ENCODE measurements around the gene MTA3.
"Not testable (repeated sequence)": the region's sequence is repeated elsewhere in the genome, so short reads cannot be mapped to it uniquely, and the experiment has no call there.

The MTA3 gene

GRCh38 chr2:42621626-42622025 lies 53.2 kb downstream of the MTA3 start:
- H3K4me1 ChIP-seq (ENCODE audit: control extremely low read depth in 1 of 4, control insufficient read depth in 4 of 4, insufficient read depth in 4 of 4, low read length in 3 of 4); POLR2A ChIA-PET; H3K36me3 ChIP-seq (ENCODE audit: control insufficient read depth in 4 of 4, insufficient read depth in 4 of 4, low read length in 3 of 4); CTCF ChIA-PET; H3K4me3 ChIP-seq (ENCODE audit: control insufficient read depth in 1 of 7, extremely low read depth in 1 of 7, insufficient read depth in 4 of 7, low read depth in 2 of 7, low read length in 6 of 7); DNase-seq; H3K9me3 ChIP-seq (ENCODE audit: control extremely low read depth in 1 of 5, control insufficient read depth in 4 of 5, insufficient read depth in 2 of 5, low read depth in 1 of 5, low read length in 4 of 5); H3K27ac ChIP-seq (ENCODE audit: insufficient read depth in 1 of 2, low read depth in 1 of 2, low read length in 2 of 2, poor library complexity in 1 of 2, severe bottlenecking in 2 of 2); H3K27me3 ChIP-seq (replicated peaks in 2 of 5; ENCODE audit: control insufficient read depth in 4 of 5, insufficient read depth in 5 of 5, low read length in 4 of 5): not testable (repeated sequence)
- WGBS (ENCODE audit: insufficient coverage) = 97% methylated on average over 13 of the region's 26 CpGs

- H3K4me3 ChIP-seq (ENCODE audit: control insufficient read depth in 1 of 7, extremely low read depth in 1 of 7, insufficient read depth in 4 of 7, low read depth in 2 of 7, low read length in 6 of 7) = no peak overlapping the region
- no peaks in the 10 kb centered on the region for H3K9me3 ChIP-seq (ENCODE audit: control extremely low read depth in 1 of 5, control insufficient read depth in 4 of 5, insufficient read depth in 2 of 5, low read depth in 1 of 5, low read length in 4 of 5)
- peaks cover 0 to 2% (median 0%) of the 10 kb centered on the region in 4 experiments for H3K36me3 ChIP-seq (ENCODE audit: control insufficient read depth in 4 of 4, insufficient read depth in 4 of 4, low read length in 3 of 4)
- ChIA-PET POLR2A (no interaction called here), CTCF (interaction anchor here (1.1 kb wide), 1 partner anchor 23 kb away, joined by 4 read pairs; no protein-coding TSS in a partner anchor)
- WGBS (ENCODE audit: insufficient coverage) = 88% methylated on average over 4 of the region's 5 CpGs
- no peaks in the 10 kb centered on the region for H3K4me1 ChIP-seq (ENCODE audit: control extremely low read depth in 1 of 4, control insufficient read depth in 4 of 4, insufficient read depth in 4 of 4, low read length in 3 of 4)
- no peak for DNase-seq
- H3K27me3 ChIP-seq (replicated peaks in 2 of 5; ENCODE audit: control insufficient read depth in 4 of 5, insufficient read depth in 5 of 5, low read length in 4 of 5) = peaks cover 0 to 2% (median 0%) of the 10 kb centered on the region in 5 experiments
- H3K27ac ChIP-seq (ENCODE audit: insufficient read depth in 1 of 2, low read depth in 1 of 2, low read length in 2 of 2, poor library complexity in 1 of 2, severe bottlenecking in 2 of 2) = no peak overlapping the region
These were observed 54.7 kb downstream of the MTA3 start for GRCh38 chr2:42622943-42623676.

GRCh38 chr2:42624047-42624446 lies 55.6 kb downstream of the MTA3 start:
- H3K27ac ChIP-seq (ENCODE audit: insufficient read depth in 1 of 2, low read depth in 1 of 2, low read length in 2 of 2, poor library complexity in 1 of 2, severe bottlenecking in 2 of 2) = no peak overlapping the region
- ChIA-PET CTCF (no interaction called here), POLR2A (no interaction called here)
- H3K36me3 ChIP-seq (ENCODE audit: control insufficient read depth in 4 of 4, insufficient read depth in 4 of 4, low read length in 3 of 4) = peaks cover 0 to 2% (median 0%) of the 10 kb centered on the region in 4 experiments
- no peak overlapping the region for H3K4me3 ChIP-seq (ENCODE audit: control insufficient read depth in 1 of 7, extremely low read depth in 1 of 7, insufficient read depth in 4 of 7, low read depth in 2 of 7, low read length in 6 of 7)
- H3K27me3 ChIP-seq (replicated peaks in 2 of 5; ENCODE audit: control insufficient read depth in 4 of 5, insufficient read depth in 5 of 5, low read length in 4 of 5) = peaks cover 0 to 2% (median 0%) of the 10 kb centered on the region in 5 experiments
- DNase-seq = no peak
- WGBS (ENCODE audit: insufficient coverage) = 100% methylated on average over 1 of the region's 2 CpGs
- H3K4me1 ChIP-seq (ENCODE audit: control extremely low read depth in 1 of 4, control insufficient read depth in 4 of 4, insufficient read depth in 4 of 4, low read length in 3 of 4) = no peaks in the 10 kb centered on the region
- H3K9me3 ChIP-seq (ENCODE audit: control extremely low read depth in 1 of 5, control insufficient read depth in 4 of 5, insufficient read depth in 2 of 5, low read depth in 1 of 5, low read length in 4 of 5) = no peaks in the 10 kb centered on the region

GRCh38 chr2:42628024-42628423 lies 59.6 kb downstream of the MTA3 start:
- CTCF ChIA-PET; H3K9me3 ChIP-seq (ENCODE audit: control extremely low read depth in 1 of 5, control insufficient read depth in 4 of 5, insufficient read depth in 2 of 5, low read depth in 1 of 5, low read length in 4 of 5); DNase-seq; H3K36me3 ChIP-seq (ENCODE audit: control insufficient read depth in 4 of 4, insufficient read depth in 4 of 4, low read length in 3 of 4); H3K4me3 ChIP-seq (ENCODE audit: control insufficient read depth in 1 of 7, extremely low read depth in 1 of 7, insufficient read depth in 4 of 7, low read depth in 2 of 7, low read length in 6 of 7); H3K27ac ChIP-seq (ENCODE audit: insufficient read depth in 1 of 2, low read depth in 1 of 2, low read length in 2 of 2, poor library complexity in 1 of 2, severe bottlenecking in 2 of 2); H3K4me1 ChIP-seq (ENCODE audit: control extremely low read depth in 1 of 4, control insufficient read depth in 4 of 4, insufficient read depth in 4 of 4, low read length in 3 of 4); POLR2A ChIA-PET; H3K27me3 ChIP-seq (replicated peaks in 2 of 5; ENCODE audit: control insufficient read depth in 4 of 5, insufficient read depth in 5 of 5, low read length in 4 of 5): not testable (repeated sequence)
- WGBS (ENCODE audit: insufficient coverage) = 100% methylated on average over 1 of the region's 10 CpGs

GRCh38 chr2:42636934-42637333 lies 68.5 kb downstream of the MTA3 start:
- H3K27me3 ChIP-seq (replicated peaks in 2 of 5; ENCODE audit: control insufficient read depth in 4 of 5, insufficient read depth in 5 of 5, low read length in 4 of 5) = peaks cover 0 to 35% (median 6%) of the 10 kb centered on the region in 5 experiments
- whole genome bisulfite sequencing (ENCODE audit: insufficient coverage) = 98% methylated on average over 6 of the region's 6 CpGs
- H3K27ac ChIP-seq (ENCODE audit: insufficient read depth in 1 of 2, low read depth in 1 of 2, low read length in 2 of 2, poor library complexity in 1 of 2, severe bottlenecking in 2 of 2) = no peak overlapping the region
- no peaks in the 10 kb centered on the region for H3K4me1 ChIP-seq (ENCODE audit: control extremely low read depth in 1 of 4, control insufficient read depth in 4 of 4, insufficient read depth in 4 of 4, low read length in 3 of 4)
- H3K4me3 ChIP-seq (ENCODE audit: control insufficient read depth in 1 of 7, extremely low read depth in 1 of 7, insufficient read depth in 4 of 7, low read depth in 2 of 7, low read length in 6 of 7) = no peak overlapping the region
- ChIA-PET POLR2A (no interaction called here), CTCF (interaction anchor here (0.9 kb wide), 1 partner anchor 18 kb away, joined by 3 read pairs; no protein-coding TSS in a partner anchor)
- DNase-seq = no peak
- H3K36me3 ChIP-seq (ENCODE audit: control insufficient read depth in 4 of 4, insufficient read depth in 4 of 4, low read length in 3 of 4) = peaks cover 0 to 3% (median 0%) of the 10 kb centered on the region in 4 experiments
- H3K9me3 ChIP-seq (ENCODE audit: control extremely low read depth in 1 of 5, control insufficient read depth in 4 of 5, insufficient read depth in 2 of 5, low read depth in 1 of 5, low read length in 4 of 5) = peaks cover 0 to 7% (median 0%) of the 10 kb centered on the region in 5 experiments

- DNase-seq = no peak
- Histone ChIP-seq H3K9me3 (ENCODE audit: control extremely low read depth in 1 of 5, control insufficient read depth in 4 of 5, insufficient read depth in 2 of 5, low read depth in 1 of 5, low read length in 4 of 5) (peaks cover 0 to 7% (median 0%) of the 10 kb centered on the region in 5 experiments), H3K4me3 (ENCODE audit: control insufficient read depth in 1 of 7, extremely low read depth in 1 of 7, insufficient read depth in 4 of 7, low read depth in 2 of 7, low read length in 6 of 7) (no peak overlapping the region), H3K36me3 (ENCODE audit: control insufficient read depth in 4 of 4, insufficient read depth in 4 of 4, low read length in 3 of 4) (peaks cover 0 to 3% (median 0%) of the 10 kb centered on the region in 4 experiments), H3K27ac (ENCODE audit: insufficient read depth in 1 of 2, low read depth in 1 of 2, low read length in 2 of 2, poor library complexity in 1 of 2, severe bottlenecking in 2 of 2) (no peak overlapping the region), H3K4me1 (ENCODE audit: control extremely low read depth in 1 of 4, control insufficient read depth in 4 of 4, insufficient read depth in 4 of 4, low read length in 3 of 4) (no peaks in the 10 kb centered on the region), H3K27me3 (replicated peaks in 2 of 5; ENCODE audit: control insufficient read depth in 4 of 5, insufficient read depth in 5 of 5, low read length in 4 of 5) (peaks cover 0 to 47% (median 6%) of the 10 kb centered on the region in 5 experiments)
- WGBS (ENCODE audit: insufficient coverage) = 100% methylated on average over 2 of the region's 7 CpGs
- POLR2A ChIA-PET = interaction anchor here (0.7 kb wide), 1 partner anchor 112 kb away, joined by 6 read pairs; no protein-coding TSS in a partner anchor
- CTCF ChIA-PET = interaction anchor here (0.9 kb wide), 1 partner anchor 17 kb away, joined by 3 read pairs; no protein-coding TSS in a partner anchor
These were observed 69.8 kb downstream of the MTA3 start for GRCh38 chr2:42638080-42638784.

Data from common myeloid progenitor, CD34-positive (primary cell).